HEK293 (cell line): Measurements from ENCODE around the gene HEPHL1.

Source experiments
- HIC1 ChIP-seq: fragments of 450-650 bp; formaldehyde crosslinking; IDR thresholded peaks from 2 replicates; pipeline ENCODE4 v1.5.1; 2016; ENCODE audit warnings: missing biosample characterization, missing genetic modification characterization
- KLF17 ChIP-seq: fragments of 450-650 bp; formaldehyde crosslinking; IDR thresholded peaks from 2 replicates; pipeline ENCODE4 v1.5.1; 2016; ENCODE audit warnings: missing biosample characterization, missing genetic modification characterization
- PATZ1 ChIP-seq: fragments of 450-650 bp; formaldehyde crosslinking; IDR thresholded peaks from 2 replicates; pipeline ENCODE4 v1.5.1; 2016; ENCODE audit warnings: missing biosample characterization, missing genetic modification characterization
- PRDM10 ChIP-seq: fragments of 450-650 bp; formaldehyde crosslinking; IDR thresholded peaks from 2 replicates; pipeline ENCODE4 v1.5.1; 2016; ENCODE audit warnings: missing biosample characterization, missing genetic modification characterization
- SCRT1 ChIP-seq: fragments of 450-650 bp; formaldehyde crosslinking; IDR thresholded peaks from 2 replicates; pipeline ENCODE4 v1.5.1; 2016; ENCODE audit warnings: missing biosample characterization, missing genetic modification characterization, borderline replicate concordance
- TSHZ1 ChIP-seq: fragments of 450-650 bp; formaldehyde crosslinking; IDR thresholded peaks from 2 replicates; pipeline ENCODE4 v1.5.1; 2016; ENCODE audit warnings: missing biosample characterization, missing genetic modification characterization, borderline replicate concordance
- ZBTB10 ChIP-seq: fragments of 450-650 bp; formaldehyde crosslinking; IDR thresholded peaks from 2 replicates; pipeline ENCODE4 v1.5.1; 2016; ENCODE audit warnings: missing biosample characterization, missing genetic modification characterization
- ZFP69B ChIP-seq: fragments of 450-650 bp; formaldehyde crosslinking; IDR thresholded peaks from 2 replicates; pipeline ENCODE4 v1.5.1; 2016; ENCODE audit warnings: missing biosample characterization, missing genetic modification characterization
- ZNF146 ChIP-seq: fragments of 450-650 bp; formaldehyde crosslinking; IDR thresholded peaks from 2 replicates; pipeline ENCODE4 v1.5.1; 2016; ENCODE audit warnings: missing biosample characterization, missing genetic modification characterization
- ZNF148 ChIP-seq: fragments of 450-650 bp; formaldehyde crosslinking; IDR thresholded peaks from 2 replicates; pipeline ENCODE4 v1.5.0; 2017; ENCODE audit warnings: missing biosample characterization, missing genetic modification characterization, borderline replicate concordance
- ZNF19 ChIP-seq: fragments of 450-650 bp; formaldehyde crosslinking; IDR thresholded peaks from 2 replicates; pipeline ENCODE4; 2016; ENCODE audit warnings: missing biosample characterization, missing genetic modification characterization, low read depth
- ZNF211 ChIP-seq: fragments of 450-650 bp; formaldehyde crosslinking; IDR thresholded peaks from 2 replicates; pipeline ENCODE4 v1.5.1; 2016; ENCODE audit warnings: low read depth, missing biosample characterization, missing genetic modification characterization
- ZNF394 ChIP-seq: fragments of 450-650 bp; formaldehyde crosslinking; IDR thresholded peaks from 2 replicates; pipeline ENCODE4 v1.5.1; 2016; ENCODE audit warnings: missing biosample characterization, missing genetic modification characterization, mild to moderate bottlenecking, moderate library complexity, borderline replicate concordance
- ZNF514 ChIP-seq: fragments of 450-650 bp; formaldehyde crosslinking; IDR thresholded peaks from 2 replicates; pipeline ENCODE4 v1.5.1; 2016; ENCODE audit warnings: missing biosample characterization, missing genetic modification characterization
- ZNF621 ChIP-seq: fragments of 450-650 bp; formaldehyde crosslinking; IDR thresholded peaks from 2 replicates; pipeline ENCODE4 v1.5.1; 2017; ENCODE audit warnings: missing biosample characterization, missing genetic modification characterization
- ZNF629 ChIP-seq: fragments of 450-650 bp; formaldehyde crosslinking; IDR thresholded peaks from 2 replicates; pipeline ENCODE4 v1.5.1; 2017; ENCODE audit warnings: missing biosample characterization, missing genetic modification characterization
- ZNF670 ChIP-seq: fragments of 450-650 bp; formaldehyde crosslinking; IDR thresholded peaks from 2 replicates; pipeline ENCODE4 v1.5.1; 2016; ENCODE audit warnings: missing biosample characterization, missing genetic modification characterization, low read depth
- ZXDB ChIP-seq: fragments of 450-650 bp; formaldehyde crosslinking; IDR thresholded peaks from 2 replicates; pipeline ENCODE4 v1.5.1; 2016; ENCODE audit warnings: missing biosample characterization, missing genetic modification characterization

The HEPHL1 gene

GRCh38 chr11:94128746-94129511 is 107.8 kb downstream of the HEPHL1 start, which contains the start of gene PANX1 (continued):
- TF ChIP-seq PATZ1 (tag by site-specific recombination): peak; percentile 54
- 0 out of 2 replicates have a peak, but pooled peaks have one; percentile 29 for TF ChIP-seq HIC1 (tag by site-specific recombination)
- no peak for TF ChIP-seq SCRT1 (tag by site-specific recombination)
- no peak for TF ChIP-seq TSHZ1 (tag by site-specific recombination)
- no peak for TF ChIP-seq ZNF211 (tag by site-specific recombination)
- no peak for TF ChIP-seq ZNF394 (tag by site-specific recombination)
- peak; percentile 66; the same call in 1 of the 2 replicates for TF ChIP-seq PRDM10 (tag by site-specific recombination)
- no peak for TF ChIP-seq ZNF670
- no peak for TF ChIP-seq ZNF148 (tag by site-specific recombination)
- TF ChIP-seq ZXDB: peak; percentile 78
- peak; percentile 3; the same call in 1 of the 2 replicates for TF ChIP-seq ZBTB10 (tag by site-specific recombination)
- TF ChIP-seq ZFP69B (tag by site-specific recombination): peak; percentile 16; the same call in 1 of the 2 replicates
- TF ChIP-seq ZNF19 (tag by site-specific recombination): no peak
- TF ChIP-seq ZNF514 (tag by site-specific recombination): no peak
- peak; percentile 67 for TF ChIP-seq ZNF629 (tag by site-specific recombination)
- TF ChIP-seq ZNF146 (tag by site-specific recombination): no peak
- TF ChIP-seq ZNF621 (tag by site-specific recombination): no peak
- 0 out of 2 replicates have a peak, but pooled peaks have one; percentile 20 for TF ChIP-seq KLF17 (tag by site-specific recombination)
